Common myeloid progenitor, CD34-positive (primary cell): ENCODE data around the gene RAPGEF5.
"Not testable (repeated sequence)": the region's sequence is repeated elsewhere in the genome, so short reads cannot be mapped to it uniquely, and the experiment has no call there.

Experiments used
- CTCF ChIA-PET: fragments of 350-600 bp; sonication (Branson Sonifier 250); formaldehyde crosslinking; loops from one replicate; lab custom pipeline; 2021; ENCODE audit warnings: antibody characterized with exemption; lab: Charles Lee
- POLR2A ChIA-PET: fragments of 350-600 bp; sonication (Branson Sonifier 250); formaldehyde crosslinking; loops from one replicate; lab custom pipeline; 2021; ENCODE audit warnings: antibody characterized with exemption; lab: Charles Lee
- DNase-seq, 3 donors: peaks; one replicate each; pipeline versions ENCODE4 v3.0.0 to v3.0.0-alpha.2; 2013
- H3K27ac ChIP-seq, 2 experiments: 1 replicate in 1 of 2; 2 replicates in 1 of 2; pipeline ENCODE4 v1.7.0; 2013; ENCODE audit warnings: inconsistent platforms in 2 of 2, low read length in 2 of 2, mild to moderate bottlenecking in 2 of 2, low read depth in 1 of 2, moderate library complexity in 1 of 2; ENCODE audit not compliant: severe bottlenecking in 2 of 2, insufficient read depth in 1 of 2, poor library complexity in 1 of 2
- H3K27me3 ChIP-seq, 5 experiments: replicated peaks in 2 of 5; 1 replicate in 3 of 5; 2 replicates in 2 of 5; pipeline versions ENCODE4 v1.6.1 to v1.7.0; 2013; ENCODE audit warnings: low read length in 4 of 5, mild to moderate bottlenecking in 2 of 5, moderate library complexity in 2 of 5, inconsistent platforms in 1 of 5; ENCODE audit not compliant: insufficient read depth in 5 of 5, control insufficient read depth in 4 of 5
- H3K36me3 ChIP-seq, 4 experiments: 1 replicate in 2 of 4; 2 replicates in 2 of 4; pipeline versions ENCODE4 v1.6.1 to v1.7.0; 2013; ENCODE audit warnings: low read length in 3 of 4, control low read depth in 1 of 4, mild to moderate bottlenecking in 1 of 4; ENCODE audit not compliant: control insufficient read depth in 4 of 4, insufficient read depth in 4 of 4
- H3K4me1 ChIP-seq, 4 experiments: 1 replicate in 3 of 4; 2 replicates in 1 of 4; pipeline versions ENCODE4 v1.6.1 to v1.7.1; 2013; ENCODE audit warnings: low read length in 3 of 4, mild to moderate bottlenecking in 3 of 4, control low read depth in 1 of 4, inconsistent platforms in 1 of 4, moderate library complexity in 1 of 4; ENCODE audit not compliant: control insufficient read depth in 4 of 4, insufficient read depth in 4 of 4; ENCODE audit errors: control extremely low read depth in 1 of 4
- H3K4me3 ChIP-seq, 7 experiments: 1 replicate in 4 of 7; 2 replicates in 3 of 7; pipeline versions ENCODE4 v1.5.1 to v1.7.0; 2013; ENCODE audit warnings: mild to moderate bottlenecking in 7 of 7, low read length in 6 of 7, moderate library complexity in 6 of 7, inconsistent platforms in 2 of 7, low read depth in 2 of 7, control low read depth in 1 of 7; ENCODE audit not compliant: insufficient read depth in 4 of 7, control insufficient read depth in 1 of 7; ENCODE audit errors: extremely low read depth in 1 of 7
- H3K9me3 ChIP-seq, 5 experiments: 1 replicate in 4 of 5; 2 replicates in 1 of 5; pipeline versions ENCODE4 v1.6.1 to v1.7.1; 2013; ENCODE audit warnings: low read length in 4 of 5, mild to moderate bottlenecking in 2 of 5, inconsistent platforms in 1 of 5, low read depth in 1 of 5, moderate library complexity in 1 of 5; ENCODE audit not compliant: control insufficient read depth in 4 of 5, insufficient read depth in 2 of 5; ENCODE audit errors: control extremely low read depth in 1 of 5
- WGBS: methylation state at CpG from one replicate; pipeline ENCODE4 v1.1.5; 2013; ENCODE audit not compliant: insufficient coverage; 5-methylcytosine and 5-hydroxymethylcytosine counted together

The RAPGEF5 gene

GRCh38 chr7:22105550-22105949 lies 251.4 kb downstream of the RAPGEF5 start:
- H3K4me1 ChIP-seq, result no peaks in the 10 kb centered on the region
- no peaks in the 10 kb centered on the region for H3K9me3 ChIP-seq
- 97% methylated on average over 5 of the region's 7 CpGs for WGBS
- H3K27ac ChIP-seq, result no peak overlapping the region
- no peaks in the 10 kb centered on the region for H3K36me3 ChIP-seq
- peaks cover 0 to 5% (median 0%) of the 10 kb centered on the region in 5 experiments for H3K27me3 ChIP-seq
- no peak overlapping the region for H3K4me3 ChIP-seq
- POLR2A ChIA-PET, result no interaction called here
- no peak for DNase-seq
- CTCF ChIA-PET, result interaction anchor here (0.5 to 3.3 kb wide), 8 partner anchors 10 to 394 kb away, joined by 3 to 9 read pairs (median 4); partner anchors contain the start of gene STEAP1B

DNA sequence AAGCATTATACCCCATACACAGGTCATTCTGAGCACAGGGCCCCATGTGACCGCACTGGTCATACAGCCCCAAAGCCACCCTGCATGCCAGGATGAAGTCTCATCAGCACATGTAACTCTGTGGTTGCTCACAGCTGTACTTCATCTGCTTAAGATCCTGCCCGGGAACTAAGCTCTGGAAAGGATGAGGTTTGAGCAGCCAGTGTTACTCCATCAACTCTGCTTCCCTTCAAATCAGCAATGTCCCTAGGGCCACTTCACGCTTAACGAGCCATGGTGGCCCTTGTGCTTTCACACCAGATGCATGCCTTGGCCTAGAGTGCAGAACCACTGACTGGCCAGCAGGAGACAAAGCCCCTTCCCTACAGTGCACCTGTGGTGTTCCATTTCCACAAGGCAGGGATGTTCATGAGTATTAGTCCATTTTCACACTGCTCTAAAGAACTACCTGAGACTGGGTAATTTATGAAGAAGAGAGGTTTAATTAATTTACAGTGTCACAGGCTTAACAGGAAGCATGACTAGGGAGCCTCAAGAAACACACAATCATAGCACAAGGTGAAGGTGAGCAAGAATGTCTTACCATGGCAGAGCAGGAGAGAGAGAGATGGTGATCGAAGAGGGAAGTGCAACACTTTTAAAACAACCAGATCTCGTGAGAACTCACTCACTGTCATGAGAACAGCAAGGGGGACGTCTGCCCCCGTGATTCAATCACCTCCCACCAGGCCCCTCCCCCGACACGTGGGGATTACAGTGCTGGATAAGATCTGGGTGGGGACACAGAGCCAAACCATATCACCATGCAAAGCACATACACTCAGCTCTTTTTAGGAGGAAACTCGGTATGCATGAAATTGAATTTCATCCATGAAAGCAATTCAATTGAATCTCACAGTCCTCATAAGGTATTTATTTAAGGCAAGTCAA lies 262.3 kb downstream of the RAPGEF5 start:
- ChIA-PET CTCF (interaction anchor here (0.7 to 1.8 kb wide), 8 partner anchors 9 to 16 kb away, joined by 3 to 8 read pairs (median 4); no protein-coding TSS in a partner anchor), POLR2A (no interaction called here)
- Histone ChIP-seq H3K27me3 (no peaks in the 10 kb centered on the region), H3K27ac (no peak overlapping the region), H3K4me3 (no peak overlapping the region), H3K4me1 (no peaks in the 10 kb centered on the region), H3K36me3 (no peaks in the 10 kb centered on the region), H3K9me3 (no peaks in the 10 kb centered on the region)
- DNase-seq, result no peak
- 90% methylated on average over 11 of the region's 11 CpGs for WGBS

- ChIA-PET POLR2A (no interaction called here), CTCF (interaction anchor here (0.7 to 1.8 kb wide), 5 partner anchors 10 to 17 kb away, joined by 3 to 8 read pairs (median 4); no protein-coding TSS in a partner anchor)
- Histone ChIP-seq H3K27me3 (no peaks in the 10 kb centered on the region), H3K27ac (no peak overlapping the region), H3K4me3 (no peak overlapping the region), H3K9me3 (no peaks in the 10 kb centered on the region), H3K4me1 (no peaks in the 10 kb centered on the region), H3K36me3 (no peaks in the 10 kb centered on the region)
- WGBS, result 94% methylated on average over 3 of the region's 6 CpGs
- no peak for DNase-seq
Measured at GRCh38 chr7:22093936-22094335, 263.0 kb downstream of the RAPGEF5 start.

GRCh38 chr7:22093001-22093400 lies 264.0 kb downstream of the RAPGEF5 start:
- ChIA-PET CTCF (interaction anchor here (0.6 to 1.8 kb wide), 7 partner anchors 10 to 394 kb away, joined by 3 to 5 read pairs (median 4); no protein-coding TSS in a partner anchor), POLR2A (no interaction called here)
- Histone ChIP-seq H3K27me3 (no peaks in the 10 kb centered on the region), H3K36me3 (no peaks in the 10 kb centered on the region), H3K4me1 (no peaks in the 10 kb centered on the region), H3K9me3 (no peaks in the 10 kb centered on the region), H3K4me3 (no peak overlapping the region), H3K27ac (no peak overlapping the region)
- no peak for DNase-seq
- WGBS, result 90% methylated on average over 2 of the region's 2 CpGs

DNA sequence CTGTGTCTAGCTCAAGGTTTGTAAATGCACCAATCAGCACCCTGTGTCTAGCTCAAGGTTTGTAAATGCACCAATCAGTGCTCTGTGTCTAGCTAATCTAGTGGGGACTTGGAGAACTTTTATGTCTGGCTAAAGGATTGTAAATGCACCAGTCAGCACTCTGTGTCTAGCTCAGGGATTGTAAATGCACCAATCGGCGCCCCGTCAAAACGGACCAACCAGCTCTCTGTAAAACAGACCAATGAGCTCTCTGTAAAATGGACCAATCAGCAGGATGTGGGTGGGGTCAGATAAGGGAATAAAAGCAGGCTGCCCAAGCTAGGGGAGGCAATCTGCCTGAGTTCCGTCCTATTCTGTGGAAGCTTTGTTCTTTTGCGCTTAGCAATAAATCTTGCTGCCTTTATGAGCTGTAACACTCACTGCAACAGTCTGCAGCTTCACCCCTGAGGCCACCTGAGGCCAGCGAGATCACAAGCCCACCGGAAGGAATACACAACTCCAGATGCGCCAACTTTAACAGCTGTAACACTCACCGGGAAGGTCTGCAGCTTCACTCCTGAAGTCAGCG lies 265.9 kb downstream of the RAPGEF5 start:
- 96% methylated on average over 9 of the region's 11 CpGs for WGBS
- POLR2A ChIA-PET, result not testable (repeated sequence)

DNA sequence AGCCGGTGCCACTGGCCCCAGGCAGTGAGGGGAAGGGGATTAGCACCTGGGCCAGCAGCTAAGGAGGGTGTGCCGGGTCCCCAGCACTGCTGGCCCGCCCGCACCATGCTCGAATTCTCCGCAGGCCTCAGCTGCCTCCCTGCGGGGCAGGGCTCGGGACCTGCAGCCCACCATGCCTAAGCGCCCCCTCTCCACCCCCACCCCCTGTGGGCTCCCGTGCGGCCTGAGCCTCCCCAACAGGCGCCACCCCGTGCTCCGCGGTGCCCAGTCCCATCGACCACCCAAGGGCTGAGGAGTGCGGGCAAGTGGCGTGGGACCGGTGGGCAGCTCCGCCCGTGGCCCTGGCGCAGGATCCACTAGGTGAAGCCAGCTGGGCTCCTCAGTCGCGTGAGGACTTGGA lies 266.4 kb downstream of the RAPGEF5 start:
- Histone ChIP-seq H3K4me1 (no peaks in the 10 kb centered on the region), H3K36me3 (no peaks in the 10 kb centered on the region), H3K9me3 (no peaks in the 10 kb centered on the region), H3K27ac (no peak overlapping the region), H3K27me3 (no peaks in the 10 kb centered on the region), H3K4me3 (no peak overlapping the region)
- DNase-seq, result no peak
- ChIA-PET POLR2A (no interaction called here), CTCF (interaction anchor here (2.5 kb wide), 1 partner anchor 19 kb away, joined by 6 read pairs; no protein-coding TSS in a partner anchor)
- WGBS, result 94% methylated on average over 18 of the region's 24 CpGs

More for the DNA sequence above, 265.9 kb downstream of the RAPGEF5 start:
- not testable (repeated sequence) for H3K27ac ChIP-seq, H3K4me1 ChIP-seq, DNase-seq, H3K4me3 ChIP-seq, H3K36me3 ChIP-seq, H3K27me3 ChIP-seq, H3K9me3 ChIP-seq
- CTCF ChIA-PET, result interaction anchor here (1.8 to 2.5 kb wide), 2 partner anchors 14 to 19 kb away, joined by 5 to 6 read pairs; no protein-coding TSS in a partner anchor
